ENCODE results near the gene INSRR. TPM values are rescaled to one million over a fixed set of nuclear protein-coding genes. Genes with fewer than 3 reads are reported as not detected.

The INSRR gene
- total RNA-seq, 1 donor from 2014 or later = 1.7 TPM

GRCh38 chr1:156844638-156845037 lies 14.3 kb downstream of the INSRR start:
- Mint-ChIP-seq H3K9me3 (no peaks in the 10 kb centered on the region), H3K27ac (no peak overlapping the region), H3K4me1 (ENCODE audit: unreplicated experiment) (peaks cover 17% of the 10 kb centered on the region), H3K4me3 (no peak overlapping the region), H3K27me3 (peaks cover 84% of the 10 kb centered on the region), H3K36me3 (peaks cover 5% of the 10 kb centered on the region)
- TF ChIP-seq CTCF (conservative IDR thresholded peaks at IDR 0.05) = no peak
- DNase-seq (ENCODE audit: extremely low spot score, unreplicated experiment) = no peak

GRCh38 chr1:156844102-156844501 lies 14.8 kb downstream of the INSRR start:
- Mint-ChIP-seq H3K36me3 (peaks cover 5% of the 10 kb centered on the region), H3K4me3 (no peak overlapping the region), H3K27ac (no peak overlapping the region), H3K9me3 (no peaks in the 10 kb centered on the region), H3K27me3 (peaks cover 81% of the 10 kb centered on the region), H3K4me1 (ENCODE audit: unreplicated experiment) (peaks cover 20% of the 10 kb centered on the region)
- TF ChIP-seq CTCF (conservative IDR thresholded peaks at IDR 0.05) = no peak
- no peak for DNase-seq (ENCODE audit: extremely low spot score, unreplicated experiment)

- peaks cover 76% of the 10 kb centered on the region for H3K27me3 Mint-ChIP-seq
- no peak for DNase-seq (ENCODE audit: extremely low spot score, unreplicated experiment)
- H3K27ac Mint-ChIP-seq = no peak overlapping the region
- H3K36me3 Mint-ChIP-seq = peaks cover 5% of the 10 kb centered on the region
- no peaks in the 10 kb centered on the region for H3K9me3 Mint-ChIP-seq
- peaks cover 21% of the 10 kb centered on the region for H3K4me1 Mint-ChIP-seq (ENCODE audit: unreplicated experiment)
- TF ChIP-seq CTCF (conservative IDR thresholded peaks at IDR 0.05) = no peak
- no peak overlapping the region for H3K4me3 Mint-ChIP-seq
Measured at GRCh38 chr1:156842618-156843300, 16.2 kb downstream of the INSRR start.

GRCh38 chr1:156841295-156841855 lies 17.5 kb downstream of the INSRR start:
- TF ChIP-seq CTCF (conservative IDR thresholded peaks at IDR 0.05) = no peak
- H3K36me3 Mint-ChIP-seq = no peaks in the 10 kb centered on the region
- no peak overlapping the region for H3K27ac Mint-ChIP-seq
- H3K4me1 Mint-ChIP-seq (ENCODE audit: unreplicated experiment) = peaks cover 11% of the 10 kb centered on the region
- H3K9me3 Mint-ChIP-seq = no peaks in the 10 kb centered on the region
- H3K4me3 Mint-ChIP-seq = no peak overlapping the region
- DNase-seq (ENCODE audit: extremely low spot score, unreplicated experiment) = no peak
- peaks cover 73% of the 10 kb centered on the region for H3K27me3 Mint-ChIP-seq

- no peak overlapping the region for H3K27ac Mint-ChIP-seq
- TF ChIP-seq CTCF (conservative IDR thresholded peaks at IDR 0.05) = no peak
- no peaks in the 10 kb centered on the region for H3K9me3 Mint-ChIP-seq
- H3K4me1 Mint-ChIP-seq (ENCODE audit: unreplicated experiment) = peaks cover 11% of the 10 kb centered on the region
- DNase-seq (ENCODE audit: extremely low spot score, unreplicated experiment) = no peak
- H3K36me3 Mint-ChIP-seq = no peaks in the 10 kb centered on the region
- no peak overlapping the region for H3K4me3 Mint-ChIP-seq
- peaks cover 73% of the 10 kb centered on the region for H3K27me3 Mint-ChIP-seq
Measured at GRCh38 chr1:156840898-156841279, 18.0 kb downstream of the INSRR start.

Measured in type B pancreatic cell (in vitro differentiated cells).